Neural progenitor cell (in vitro differentiated cells): ENCODE results near the gene MPV17L2. TPM values are rescaled to one million over a fixed set of nuclear protein-coding genes. Genes with fewer than 3 reads are reported as not detected.

Source experiments
- DNase-seq: peaks from one replicate; pipeline ENCODE4 v3.0.0-alpha.2; 2016; ENCODE audit warnings: low spot score
- H2AFZ ChIP-seq: fragments of 200-600 bp; sonication (generic); replicated peaks from 2 replicates; pipeline ENCODE4 v1.6.1; 2016; ENCODE audit warnings: antibody characterized with exemption
- H3F3A ChIP-seq: fragments of 200-600 bp; sonication (generic); 2 replicates; pipeline ENCODE4 v1.6.1; 2016; ENCODE audit warnings: antibody characterized with exemption, low read depth
- H3K27ac ChIP-seq: fragments of 200-600 bp; sonication (generic); 2 replicates; pipeline ENCODE4 v1.5.1; 2016; ENCODE audit warnings: mild to moderate bottlenecking
- H3K27me3 ChIP-seq: fragments of 200-600 bp; sonication (generic); 2 replicates; pipeline ENCODE4 v1.6.1; 2016; ENCODE audit warnings: mild to moderate bottlenecking, moderate library complexity
- H3K36me3 ChIP-seq: fragments of 200-600 bp; sonication (generic); 2 replicates; pipeline ENCODE4 v1.5.1; 2016
- H3K4me1 ChIP-seq: fragments of 200-600 bp; sonication (generic); 2 replicates; pipeline ENCODE4 v1.6.1; 2016; ENCODE audit warnings: mixed run types
- H3K4me2 ChIP-seq: fragments of 200-600 bp; sonication (generic); 2 replicates; pipeline ENCODE4 v1.6.1; 2016
- H3K4me3 ChIP-seq: fragments of 200-600 bp; sonication (generic); 2 replicates; pipeline ENCODE4 v1.5.1; 2016
- H3K79me2 ChIP-seq: fragments of 200-600 bp; sonication (generic); 2 replicates; pipeline ENCODE4 v1.6.1; 2016; ENCODE audit warnings: low read depth
- H3K9ac ChIP-seq: fragments of 200-600 bp; sonication (generic); 2 replicates; pipeline ENCODE4 v1.6.1; 2016
- H3K9me3 ChIP-seq: fragments of 200-600 bp; sonication (generic); 2 replicates; pipeline ENCODE4 v1.5.1; 2016; ENCODE audit warnings: low read depth
- H4K20me1 ChIP-seq: fragments of 200-600 bp; sonication (generic); 2 replicates; pipeline ENCODE4 v1.6.1; 2016; ENCODE audit warnings: low read depth
- H3K27ac Mint-ChIP-seq: 3 replicates; pipeline ENCODE4 v1.8.0; 2021; ENCODE audit warnings: mixed read lengths
- H3K27me3 Mint-ChIP-seq: 2 replicates; pipeline ENCODE4 v1.8.0; 2022; ENCODE audit warnings: low read depth, mild to moderate bottlenecking, inconsistent platforms, moderate library complexity, mixed read lengths; ENCODE audit not compliant: insufficient read depth
- H3K36me3 Mint-ChIP-seq: 3 replicates; pipeline ENCODE4 v1.8.0; 2021; ENCODE audit warnings: mixed read lengths
- H3K4me1 Mint-ChIP-seq: 3 replicates; pipeline ENCODE4 v1.8.0; 2021; ENCODE audit warnings: mixed read lengths
- H3K4me3 Mint-ChIP-seq: 3 replicates; pipeline ENCODE4 v1.8.0; 2021; ENCODE audit warnings: mild to moderate bottlenecking, moderate library complexity, mixed read lengths
- H3K9me3 Mint-ChIP-seq: 3 replicates; pipeline ENCODE4 v1.8.0; 2020; ENCODE audit warnings: mixed read lengths
- EZH2 ChIP-seq: fragments of 200-600 bp; sonication (generic); IDR thresholded peaks from 2 replicates; pipeline ENCODE4 v1.6.1; 2017; ENCODE audit warnings: antibody characterized with exemption, mild to moderate bottlenecking, moderate library complexity
- EZH2phosphoT487 ChIP-seq: fragments of 200-600 bp; sonication (generic); IDR thresholded peaks from 2 replicates; pipeline ENCODE4 v1.6.1; 2017; ENCODE audit warnings: antibody characterized with exemption
- total RNA-seq: library from RNA; depleted of rRNA; stranded (reverse); fragments of >200 nt; gene quantifications from 2 replicates; pipeline ENCODE4 v1.2.3, GENCODE V29; 2015; ENCODE audit warnings: low replicate concordance
- TF ChIP-seq, protein P1 (sequence below): fragments of 200-600 bp; sonication (generic); IDR thresholded peaks from 2 replicates; pipeline ENCODE4 v1.5.1; 2017; ENCODE audit warnings: antibody characterized with exemption, mild to moderate bottlenecking

MPV17L2 gene
- total RNA-seq, 1 donor from 2014 or later = 28.1 TPM

DNA sequence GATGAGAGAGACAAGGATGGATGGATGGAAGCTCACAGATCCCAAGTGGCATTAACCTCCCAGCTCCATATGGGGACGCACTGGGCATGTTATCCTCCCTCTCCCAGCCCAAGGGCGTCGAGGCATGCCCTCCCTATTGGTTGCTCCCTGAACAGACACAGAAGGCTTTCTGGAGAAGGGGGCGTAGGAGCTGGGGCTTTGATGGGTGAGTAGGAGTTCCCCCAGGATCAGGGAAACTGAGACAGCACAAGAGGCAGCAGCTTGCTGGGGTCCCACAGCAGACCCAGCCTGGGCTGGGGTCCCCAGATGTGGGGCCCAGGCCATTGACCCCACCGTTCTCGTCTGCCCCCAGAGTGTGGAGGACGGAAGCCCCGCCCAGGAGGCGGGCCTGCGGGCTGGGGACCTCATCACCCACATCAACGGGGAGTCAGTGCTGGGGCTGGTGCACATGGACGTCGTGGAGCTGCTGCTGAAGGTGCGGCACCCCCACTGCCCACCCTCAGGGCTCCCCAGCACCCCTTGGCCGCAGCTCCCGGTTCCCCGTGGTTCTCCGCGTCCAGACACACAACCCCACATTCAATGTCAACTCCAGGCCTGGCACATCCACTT lies 47.5 kb upstream of the MPV17L2 start:
- Mint-ChIP-seq H3K27ac (no peak overlapping the region), H3K9me3 (no peaks in the 10 kb centered on the region), H3K4me1 (no peaks in the 10 kb centered on the region), H3K36me3 (peaks cover 13% of the 10 kb centered on the region), H3K27me3 (no peaks in the 10 kb centered on the region), H3K4me3 (no peak overlapping the region)
- DNase-seq = no peak
- Histone ChIP-seq H3K36me3 (peaks cover under 1% of the 10 kb centered on the region), H3K4me3 (no peak overlapping the region), H3F3A (no peaks in the 10 kb centered on the region), H4K20me1 (no peaks in the 10 kb centered on the region), H3K9ac (no peak overlapping the region), H3K79me2 (no peaks in the 10 kb centered on the region), H3K4me1 (no peaks in the 10 kb centered on the region), H2AFZ (no peak overlapping the region), H3K4me2 (no peak overlapping the region), H3K27ac (no peak overlapping the region), H3K27me3 (no peaks in the 10 kb centered on the region), H3K9me3 (no peaks in the 10 kb centered on the region)
- TF ChIP-seq EZH2 (no peak), EZH2phosphoT487 (no peak)
- TF ChIP-seq, protein P1, sequence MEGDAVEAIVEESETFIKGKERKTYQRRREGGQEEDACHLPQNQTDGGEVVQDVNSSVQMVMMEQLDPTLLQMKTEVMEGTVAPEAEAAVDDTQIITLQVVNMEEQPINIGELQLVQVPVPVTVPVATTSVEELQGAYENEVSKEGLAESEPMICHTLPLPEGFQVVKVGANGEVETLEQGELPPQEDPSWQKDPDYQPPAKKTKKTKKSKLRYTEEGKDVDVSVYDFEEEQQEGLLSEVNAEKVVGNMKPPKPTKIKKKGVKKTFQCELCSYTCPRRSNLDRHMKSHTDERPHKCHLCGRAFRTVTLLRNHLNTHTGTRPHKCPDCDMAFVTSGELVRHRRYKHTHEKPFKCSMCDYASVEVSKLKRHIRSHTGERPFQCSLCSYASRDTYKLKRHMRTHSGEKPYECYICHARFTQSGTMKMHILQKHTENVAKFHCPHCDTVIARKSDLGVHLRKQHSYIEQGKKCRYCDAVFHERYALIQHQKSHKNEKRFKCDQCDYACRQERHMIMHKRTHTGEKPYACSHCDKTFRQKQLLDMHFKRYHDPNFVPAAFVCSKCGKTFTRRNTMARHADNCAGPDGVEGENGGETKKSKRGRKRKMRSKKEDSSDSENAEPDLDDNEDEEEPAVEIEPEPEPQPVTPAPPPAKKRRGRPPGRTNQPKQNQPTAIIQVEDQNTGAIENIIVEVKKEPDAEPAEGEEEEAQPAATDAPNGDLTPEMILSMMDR = no peak

DNA sequence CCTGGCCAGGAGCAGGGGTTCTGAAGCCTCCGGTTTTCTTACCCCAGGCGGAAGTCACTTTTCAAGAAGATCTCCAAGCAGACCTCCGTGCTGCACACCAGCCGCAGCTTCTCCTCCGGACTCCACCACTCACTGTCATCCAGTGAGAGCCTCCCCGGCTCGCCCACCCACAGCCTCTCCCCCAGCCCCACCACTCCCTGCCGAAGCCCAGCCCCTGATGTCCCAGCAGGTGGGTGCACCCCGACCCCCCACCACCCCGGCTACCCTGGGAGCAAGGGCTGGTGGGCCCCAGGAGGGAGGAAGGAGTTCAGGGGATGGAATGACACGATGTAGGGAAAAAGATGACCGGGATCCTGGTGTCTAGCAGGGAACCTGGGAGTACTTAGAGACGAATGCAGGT lies 45.6 kb upstream of the MPV17L2 start:
- no peak overlapping the region for H2AFZ ChIP-seq

DNA sequence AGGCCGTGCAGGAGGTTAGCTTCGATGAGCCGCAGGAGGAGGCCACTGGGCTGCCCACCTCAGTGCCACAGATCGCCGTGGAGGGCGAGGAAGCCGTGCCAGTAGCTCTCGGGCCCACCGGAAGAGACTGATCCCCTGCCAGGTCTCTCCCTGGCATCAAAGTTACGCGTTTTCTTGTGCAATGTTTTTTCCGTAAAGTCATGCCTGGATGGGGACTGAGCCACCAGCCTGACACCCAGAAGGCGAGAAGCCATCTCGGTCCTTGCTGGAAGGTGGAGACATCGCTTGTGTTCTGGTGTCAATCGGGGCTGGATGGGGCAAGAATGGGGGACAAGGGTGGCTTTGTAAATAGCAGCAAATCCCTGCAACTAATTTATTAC lies 43.4 kb upstream of the MPV17L2 start:
- Histone ChIP-seq H3K79me2 (peaks cover 14% of the 10 kb centered on the region), H2AFZ (no peak overlapping the region), H3K9me3 (no peaks in the 10 kb centered on the region), H3K36me3 (no peaks in the 10 kb centered on the region), H3K27ac (no peak overlapping the region), H3F3A (peaks cover 29% of the 10 kb centered on the region), H3K4me1 (peaks cover 5% of the 10 kb centered on the region), H3K27me3 (no peaks in the 10 kb centered on the region), H3K9ac (no peak overlapping the region), H3K4me3 (no peak overlapping the region), H4K20me1 (peaks cover 10% of the 10 kb centered on the region), H3K4me2 (no peak overlapping the region)
- Mint-ChIP-seq H3K36me3 (peaks cover 11% of the 10 kb centered on the region), H3K27ac (no peak overlapping the region), H3K4me1 (peaks cover 18% of the 10 kb centered on the region), H3K4me3 (no peak overlapping the region), H3K9me3 (no peaks in the 10 kb centered on the region), H3K27me3 (peaks cover 5% of the 10 kb centered on the region)
- DNase-seq = no peak
- TF ChIP-seq, protein P1 = no peak
- no peak for TF ChIP-seq EZH2
- TF ChIP-seq EZH2phosphoT487 = no peak

More for the DNA sequence above, 45.6 kb upstream of the MPV17L2 start:
- H3K4me3 ChIP-seq = no peak overlapping the region
- H4K20me1 ChIP-seq = no peaks in the 10 kb centered on the region
- Mint-ChIP-seq H3K36me3 (peaks cover 11% of the 10 kb centered on the region), H3K27ac (no peak overlapping the region), H3K9me3 (no peaks in the 10 kb centered on the region), H3K4me1 (peaks cover 8% of the 10 kb centered on the region), H3K4me3 (no peak overlapping the region), H3K27me3 (peaks cover 5% of the 10 kb centered on the region)
- no peak overlapping the region for H3K27ac ChIP-seq
- no peaks in the 10 kb centered on the region for H3K9me3 ChIP-seq
- DNase-seq = no peak
- no peaks in the 10 kb centered on the region for H3K79me2 ChIP-seq
- H3K4me2 ChIP-seq = no peak overlapping the region
- peaks cover 15% of the 10 kb centered on the region for H3F3A ChIP-seq
- no peak for TF ChIP-seq EZH2
- no peak for TF ChIP-seq EZH2phosphoT487
- TF ChIP-seq, protein P1 = no peak
- no peaks in the 10 kb centered on the region for H3K36me3 ChIP-seq
- H3K9ac ChIP-seq = no peak overlapping the region
- H3K27me3 ChIP-seq = no peaks in the 10 kb centered on the region
- no peaks in the 10 kb centered on the region for H3K4me1 ChIP-seq
